Measurements from ENCODE around the gene SCTR.
"Not testable (repeated sequence)": the region's sequence is repeated elsewhere in the genome, so short reads cannot be mapped to it uniquely, and the experiment has no call there.

SCTR gene

DNA sequence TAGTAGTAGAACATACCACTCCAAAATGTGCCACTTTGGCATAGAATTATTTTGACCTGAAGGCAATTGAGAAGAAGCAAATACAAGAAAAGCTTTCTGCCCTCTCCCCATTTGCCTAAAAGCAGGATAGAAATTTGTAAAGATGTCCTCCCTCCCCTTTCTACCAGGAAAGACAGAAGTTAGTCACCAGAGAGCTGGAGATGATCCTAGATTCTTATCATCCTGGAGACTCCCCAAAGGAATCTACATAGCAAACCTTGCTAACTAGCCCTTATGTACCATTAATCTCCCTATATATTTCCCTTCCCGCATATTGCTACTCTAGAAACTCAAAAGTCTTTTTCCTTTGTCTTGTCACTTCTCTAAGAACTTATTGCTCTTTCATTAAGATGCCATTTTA, 105.2 kb downstream of the SCTR start:
- no peak for DNase-seq (ENCODE audit: extremely low read depth in 1 of 2, low read depth in 1 of 2)

DNA sequence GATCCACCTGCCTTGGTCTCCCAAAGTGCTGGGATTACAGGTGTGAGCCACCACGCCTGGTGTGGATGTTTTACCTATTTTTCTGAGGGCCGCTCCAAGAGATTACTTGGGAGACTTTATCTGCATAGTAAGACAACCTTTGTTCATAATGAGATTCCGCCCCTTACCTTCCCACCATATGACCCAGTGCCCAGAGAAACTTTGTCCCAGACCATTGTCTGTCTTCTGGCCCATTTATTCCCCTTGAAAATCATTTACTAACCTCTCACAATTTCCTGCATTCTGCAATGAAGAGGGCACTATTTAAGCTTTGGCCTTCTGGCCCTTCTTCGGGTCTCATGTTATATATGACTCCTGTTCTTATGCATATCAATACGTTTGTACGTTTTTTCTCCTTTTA, 106.4 kb downstream of the SCTR start:
- no peak for DNase-seq (ENCODE audit: extremely low read depth in 1 of 2, low read depth in 1 of 2)

DNA sequence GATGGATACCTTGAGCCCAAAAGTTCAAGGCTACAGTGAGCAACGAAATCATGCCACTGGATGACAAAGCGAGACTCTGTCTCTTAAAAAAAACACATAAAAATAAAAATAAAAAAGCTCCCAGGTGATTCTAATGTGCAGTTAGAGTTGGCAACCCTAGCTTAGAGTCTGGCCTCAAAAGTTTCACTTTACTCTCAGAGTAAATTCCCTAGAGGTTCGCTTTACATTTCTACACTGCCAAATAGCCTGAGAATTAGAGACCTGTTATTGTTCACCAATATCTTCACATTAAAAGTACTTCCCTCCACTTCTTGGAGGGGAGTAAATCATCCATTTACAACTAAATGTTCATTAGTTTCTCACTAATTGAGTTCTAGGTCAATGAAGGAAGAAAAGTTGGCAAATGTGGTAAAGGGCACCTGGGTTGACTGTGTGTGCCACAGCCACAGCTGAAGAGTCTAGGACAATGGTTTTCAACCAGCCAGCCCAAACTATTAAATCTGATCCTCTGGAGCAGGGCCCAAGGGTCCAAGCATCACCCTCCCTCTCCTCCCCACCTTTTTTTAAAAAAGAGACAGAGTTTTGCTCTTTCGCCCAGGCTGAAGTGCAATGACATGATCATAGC, 107.9 kb downstream of the SCTR start:
- no peak for DNase-seq (ENCODE audit: extremely low read depth in 1 of 2, low read depth in 1 of 2)

DNA sequence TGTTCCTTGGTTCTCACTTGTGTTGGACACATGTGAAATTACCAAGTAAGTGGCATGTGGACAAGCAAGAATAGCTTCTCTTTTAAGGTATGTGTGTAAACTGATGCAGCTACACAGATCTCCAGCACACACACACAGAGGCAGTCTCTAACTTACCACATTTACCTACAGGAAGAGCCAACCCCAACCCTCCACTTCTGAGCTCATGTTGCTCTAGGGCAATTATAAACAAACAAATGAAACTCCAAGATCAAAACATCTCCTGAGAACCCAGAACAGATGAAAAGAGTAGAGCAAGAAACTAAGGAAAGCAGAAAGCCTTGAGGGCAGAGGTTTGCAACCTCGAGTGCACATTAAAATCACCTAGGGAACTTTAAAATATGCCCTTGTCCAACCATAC, 108.7 kb downstream of the SCTR start:
- no peak for DNase-seq (ENCODE audit: extremely low read depth in 1 of 2, low read depth in 1 of 2)

DNA sequence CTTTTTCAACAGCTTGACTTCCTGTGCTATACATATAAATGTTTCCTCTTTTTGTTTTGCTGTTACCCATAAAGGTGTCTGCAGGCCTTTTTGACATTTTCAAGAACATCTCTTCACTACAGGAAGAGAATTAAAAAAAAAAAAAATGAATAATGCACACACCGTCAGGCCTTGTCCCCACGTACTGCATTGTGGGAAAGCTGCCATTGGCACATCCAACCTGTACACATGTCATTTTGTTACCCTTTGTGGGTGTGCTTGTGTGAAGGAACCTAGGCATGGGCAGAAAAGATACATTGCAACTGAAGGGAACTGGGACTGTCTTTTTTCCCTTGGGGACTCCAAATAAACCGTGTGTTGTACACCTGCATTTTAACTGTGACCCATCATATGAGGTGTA, 109.4 kb downstream of the SCTR start:
- no peak for DNase-seq (ENCODE audit: extremely low read depth in 1 of 2, low read depth in 1 of 2)

DNA sequence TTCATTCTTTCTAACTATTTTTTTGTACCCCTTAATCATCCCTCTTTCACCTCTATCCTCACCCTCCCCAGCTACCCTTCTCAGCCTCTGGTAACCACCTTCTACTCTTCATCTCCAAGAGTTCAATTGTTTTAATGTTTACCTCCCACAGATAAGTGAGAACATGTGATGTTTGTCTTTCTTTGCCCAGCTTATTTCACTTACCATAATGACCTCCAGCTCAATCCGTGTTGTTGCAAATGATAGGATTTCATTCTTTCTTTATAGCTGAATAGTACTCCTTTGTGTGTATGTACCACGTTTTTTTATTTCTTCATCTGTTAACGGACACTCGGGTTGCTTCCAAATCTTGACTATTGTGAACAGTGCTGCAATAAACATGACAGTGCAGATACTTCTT, 114.8 kb downstream of the SCTR start:
- no peak for DNase-seq (ENCODE audit: extremely low read depth in 1 of 2, low read depth in 1 of 2)

DNA sequence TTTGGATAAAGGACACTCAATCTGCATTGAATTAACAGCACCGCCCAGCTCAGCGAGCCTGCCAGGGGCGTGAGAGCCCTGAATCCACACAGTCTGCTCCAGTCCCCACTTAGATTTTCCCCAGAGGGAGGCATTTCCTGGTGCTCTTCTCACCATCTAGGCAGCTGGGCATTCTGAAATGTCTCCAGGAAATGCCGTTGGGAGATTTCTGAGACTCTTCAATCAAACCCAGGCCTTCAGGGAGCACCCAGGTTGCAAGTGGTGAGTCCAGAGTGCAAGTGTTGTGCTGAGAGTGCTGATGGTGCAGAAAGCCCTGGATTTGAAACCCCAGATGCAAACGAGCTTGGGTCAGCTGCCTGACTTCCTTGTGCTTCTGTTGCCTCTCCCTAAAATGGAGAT, 116.1 kb downstream of the SCTR start:
- DNase-seq (ENCODE audit: extremely low read depth in 1 of 2, low read depth in 1 of 2): no peak

DNA sequence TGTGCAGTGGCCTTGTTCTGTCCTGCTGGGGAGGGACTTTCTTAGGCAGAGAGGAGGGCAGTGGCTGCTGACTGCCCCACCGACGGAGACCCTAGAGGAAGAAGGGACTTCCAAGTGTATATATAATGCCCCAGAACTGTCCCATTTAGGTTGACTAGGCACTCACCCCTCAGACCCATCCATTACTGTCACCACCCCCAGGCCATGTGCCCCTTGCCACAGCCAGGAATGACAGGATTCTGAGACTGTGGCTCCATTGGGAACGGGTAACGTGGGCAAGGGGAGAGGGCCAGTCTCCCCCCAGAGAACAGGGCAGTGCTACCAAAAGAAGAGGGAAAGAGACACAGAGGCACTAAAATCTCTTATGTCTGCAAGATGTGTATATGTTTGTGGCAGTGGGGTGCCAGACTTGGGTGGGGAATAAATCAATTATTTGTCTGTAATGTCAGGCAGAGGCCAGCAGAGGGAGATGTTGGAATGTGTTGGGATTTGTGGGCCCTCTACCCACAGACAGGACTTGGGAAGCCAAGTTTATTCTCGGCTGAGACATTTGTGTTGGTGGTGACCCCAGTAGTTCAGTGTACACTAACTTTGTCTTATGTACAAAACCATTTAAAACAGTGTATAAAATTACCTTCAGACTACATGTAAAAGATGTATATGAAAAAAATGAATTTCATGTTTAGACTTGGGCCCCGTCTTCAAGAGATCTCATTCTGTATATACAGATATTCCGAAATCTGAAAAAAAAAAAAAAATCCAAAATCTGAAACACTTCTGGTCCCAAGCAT, 116.7 kb downstream of the SCTR start:
- DNase-seq (ENCODE audit: extremely low read depth in 1 of 2, low read depth in 1 of 2): no peak

DNA sequence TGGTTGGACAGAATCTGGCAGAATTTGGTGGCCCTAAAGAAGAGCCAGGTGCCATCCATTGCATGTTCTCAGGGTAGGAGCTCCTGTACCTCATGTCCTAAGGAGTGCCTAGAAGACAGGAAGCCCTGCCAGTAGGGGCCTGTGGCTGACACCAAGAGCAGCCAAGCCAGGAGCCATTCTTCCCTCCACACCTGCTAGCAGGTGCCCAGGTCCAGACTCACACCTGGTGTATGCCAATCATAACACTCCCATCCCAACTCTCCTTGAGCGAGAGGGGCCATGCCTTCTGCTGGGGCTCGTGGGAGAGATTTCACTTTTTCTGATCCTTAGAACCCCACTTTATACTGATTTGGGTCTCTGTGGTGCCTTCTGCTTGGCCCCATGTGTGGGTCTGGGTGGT, 119.1 kb downstream of the SCTR start:
- no peak for DNase-seq (ENCODE audit: extremely low read depth in 1 of 2, low read depth in 1 of 2)

DNA sequence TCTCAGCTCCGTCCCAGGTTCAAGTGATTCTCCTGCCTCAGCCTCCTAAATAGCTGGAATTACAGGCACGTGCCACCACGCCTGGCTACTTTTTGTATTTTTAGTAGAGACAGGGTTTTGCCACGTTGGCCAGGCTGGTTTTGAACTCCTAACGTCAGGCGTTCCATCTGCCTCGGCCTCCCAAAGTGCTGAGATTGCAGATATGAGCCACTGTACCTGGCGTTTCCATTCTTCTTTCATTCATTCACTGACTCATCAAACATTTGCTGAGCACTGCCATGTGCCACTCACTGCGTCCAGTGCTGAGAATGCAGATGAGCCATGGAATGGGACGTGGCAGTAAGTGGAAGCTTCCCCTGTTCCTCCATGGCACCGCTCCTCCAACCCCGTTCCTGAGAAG, 120.7 kb downstream of the SCTR start:
- not testable (repeated sequence) for DNase-seq (ENCODE audit: extremely low read depth in 1 of 2, low read depth in 1 of 2)

DNA sequence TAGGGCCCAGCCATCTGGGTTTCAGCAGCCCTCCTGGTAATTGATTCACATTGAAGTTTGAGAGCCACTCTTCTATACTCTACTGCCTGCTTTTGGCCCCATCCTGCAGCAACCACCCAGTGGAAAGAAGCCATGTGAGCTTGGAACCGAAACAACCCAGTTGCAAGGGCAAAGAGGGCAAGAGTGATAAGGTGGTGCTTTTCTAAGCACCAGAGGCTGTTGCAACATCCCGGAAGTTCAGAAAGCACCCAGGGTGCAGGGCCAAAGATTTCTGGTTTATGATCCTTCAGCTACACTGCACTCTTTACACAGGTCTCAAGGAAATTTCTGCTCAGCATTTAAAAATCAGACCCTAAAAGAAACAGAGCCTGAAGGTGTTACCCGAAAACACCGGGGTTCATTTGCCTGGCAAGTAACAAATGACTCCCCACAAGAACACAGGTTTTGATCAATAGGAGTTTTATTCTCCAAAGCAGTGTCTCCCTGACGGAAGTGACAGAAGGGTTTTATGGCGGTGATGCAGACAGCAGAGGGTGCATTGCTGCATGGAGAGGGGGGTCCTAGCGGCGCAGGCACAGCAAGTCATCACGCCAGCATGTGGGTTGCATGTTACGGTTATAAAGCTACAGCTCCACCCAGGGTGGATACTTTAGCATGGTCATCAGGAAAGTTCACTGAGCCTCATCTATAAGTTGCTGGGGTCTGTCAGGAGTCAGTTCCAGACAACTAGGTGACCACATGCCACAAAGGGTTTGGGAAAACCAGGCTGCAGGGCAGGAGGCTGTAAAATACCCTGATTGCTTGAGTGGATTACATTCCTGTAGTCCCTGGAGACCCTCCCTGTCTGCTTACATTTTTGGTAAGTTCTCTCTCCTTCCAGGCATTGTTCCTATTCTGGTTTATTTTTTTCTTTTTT, 121.4 kb downstream of the SCTR start:
- no peak for DNase-seq (ENCODE audit: extremely low read depth in 1 of 2, low read depth in 1 of 2)

DNA sequence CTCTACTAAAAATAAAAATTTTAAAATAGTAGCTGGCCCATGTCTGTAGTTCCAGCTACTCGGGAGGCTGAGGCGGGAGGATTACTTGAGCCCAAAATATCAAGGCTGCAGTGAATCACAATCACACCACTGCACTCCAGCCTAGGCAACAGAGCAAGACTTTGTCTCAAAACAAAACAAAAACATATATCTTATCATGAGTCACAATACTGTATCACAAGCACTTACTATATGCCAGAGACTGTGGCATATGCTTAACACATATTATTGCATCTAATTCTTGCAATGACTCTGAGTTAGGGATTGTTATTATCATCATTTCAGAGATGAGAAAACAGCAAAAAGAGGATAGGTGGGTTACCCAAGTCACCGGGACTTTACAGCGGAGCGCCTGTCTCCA, 122.2 kb downstream of the SCTR start:
- no peak for DNase-seq (ENCODE audit: extremely low read depth in 1 of 2, low read depth in 1 of 2)

DNA sequence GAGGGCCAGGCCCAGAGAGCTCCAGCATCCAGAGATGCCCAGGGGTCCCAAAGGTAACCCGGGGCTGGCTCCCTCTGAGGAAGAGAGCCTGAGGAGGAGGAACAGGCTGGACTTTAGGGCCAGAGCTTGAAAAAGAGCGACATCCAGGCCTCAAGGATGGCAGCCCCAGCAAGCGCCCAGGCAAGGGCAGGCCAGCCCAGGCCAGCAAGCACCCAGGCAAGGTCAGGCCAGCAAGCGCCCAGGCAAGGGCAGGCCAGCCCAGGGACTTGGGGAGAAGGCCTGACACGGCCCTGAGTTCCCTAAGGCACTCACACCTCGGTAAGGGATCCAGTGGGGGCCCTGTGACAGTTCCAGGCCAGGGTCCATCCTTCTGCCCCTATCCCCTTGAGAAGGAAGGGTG, 127.1 kb downstream of the SCTR start:
- no peak for DNase-seq (ENCODE audit: extremely low read depth in 1 of 2, low read depth in 1 of 2)

DNA sequence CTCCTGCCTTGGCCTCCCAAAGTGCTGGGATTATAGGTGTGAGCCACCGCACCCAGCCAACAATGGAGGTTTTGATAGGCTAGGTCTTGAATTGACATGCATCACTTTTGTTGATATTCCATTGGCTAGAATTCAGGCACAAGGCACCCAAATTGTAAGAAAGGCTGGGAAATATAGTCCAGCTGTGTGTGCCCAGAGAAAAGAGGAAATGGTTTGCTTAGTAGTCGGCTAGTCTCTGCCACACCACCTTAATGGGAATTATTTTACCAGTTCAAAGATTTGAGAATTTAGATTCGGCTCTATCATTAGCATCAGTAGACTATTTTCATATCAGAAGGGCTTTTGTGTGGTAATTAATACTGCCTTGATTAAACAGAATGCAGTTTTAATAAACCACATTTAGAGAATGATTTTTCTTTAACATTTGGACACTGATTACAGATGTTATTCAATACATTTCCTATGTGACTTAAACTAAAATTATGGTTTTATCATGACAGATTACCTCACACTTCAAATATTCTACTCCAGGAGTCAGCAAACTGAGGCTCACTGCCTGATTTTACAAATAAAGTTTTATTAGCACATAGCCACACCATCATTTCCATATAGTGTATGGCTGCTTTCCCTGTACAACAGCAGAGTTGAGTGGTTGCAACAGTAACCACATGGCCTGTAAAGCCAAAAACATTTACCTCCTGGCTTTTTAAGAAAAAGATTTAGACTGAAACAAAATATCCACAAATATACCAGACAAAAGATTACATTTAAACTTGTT, 130.1 kb downstream of the SCTR start:
- DNase-seq (ENCODE audit: extremely low read depth in 1 of 2, low read depth in 1 of 2): no peak

All from stimulated activated CD8-positive, alpha-beta memory T cell treated with anti-CD3 and anti-CD28 coated beads, Interleukin-7, amount 100 ng/mL, for 48 hours (primary cell).